ENCODE measurements around the gene ZP1. TPM values are rescaled to one million over a fixed set of nuclear protein-coding genes. Genes with fewer than 3 reads are reported as not detected.
A peak's percentile ranks its signal among the peaks of the same experiment; 100 is the strongest.

Gene ZP1
- total and polyA plus RNA-seq, 10 of the 15 experiments (the other 5 are each of a cell fraction or from before 2014, with no cell fraction given), result not detected

- DNase-seq (ENCODE audit: low read depth, low spot score) (no peak), FAIRE-seq (no peak), ATAC-seq (no peak)
- ChIA-PET CTCF (no interaction called here), POLR2A (no interaction called here), RAD21 (ENCODE audit: unreplicated experiment) (interaction anchor here (1.2 kb wide), 1 partner anchor 51 kb away, joined by 5 read pairs; no protein-coding TSS in a partner anchor), SMC1A (ENCODE audit: uncharacterized antibody, unreplicated experiment) (no interaction called here)
- no peak for TF ChIP-seq EP300 (IDR thresholded peaks at IDR 0.05; ENCODE audit: borderline replicate concordance in 1 of 2, control insufficient read depth in 1 of 2, low read depth in 2 of 2, low read length in 2 of 2)
- no peak for TF ChIP-seq YBX1 (IDR thresholded peaks at IDR 0.05)
- TF ChIP-seq SP1 (IDR thresholded peaks at IDR 0.05; ENCODE audit: low read depth, low read length), result no peak
- no peak for TF ChIP-seq GATAD2B (conservative IDR thresholded peaks at IDR 0.05; ENCODE audit: low read depth)
- Histone ChIP-seq H3K9ac (ENCODE audit: control insufficient read depth, insufficient read depth, low read length) (no peak overlapping the region), H2AFZ (ENCODE audit: control insufficient read depth, low read depth, low read length) (no peak overlapping the region), H3K79me2 (ENCODE audit: control insufficient read depth, insufficient read depth, low read length) (peaks cover 7% of the 10 kb centered on the region), H3K4me2 (ENCODE audit: control insufficient read depth, insufficient read depth) (no peak overlapping the region), H3K27me3 (replicated peaks in 1 of 2; ENCODE audit: control insufficient read depth in 2 of 2, insufficient read depth in 2 of 2, low read length in 1 of 2) (no peaks in the 10 kb centered on the region), H4K20me1 (ENCODE audit: control insufficient read depth, insufficient read depth) (no peaks in the 10 kb centered on the region), H3K4me3 (no peak overlapping the region), H3K9me3 (replicated peaks; ENCODE audit: control insufficient read depth, insufficient read depth, low read length) (no peaks in the 10 kb centered on the region), H3K36me3 (ENCODE audit: control insufficient read depth in 2 of 2, insufficient read depth in 2 of 2, low read length in 1 of 2) (no peaks in the 10 kb centered on the region), H3K27ac (ENCODE audit: control insufficient read depth, insufficient read depth) (no peak overlapping the region), H3K4me1 (ENCODE audit: control insufficient read depth, insufficient read depth, low read length) (peaks cover 4% of the 10 kb centered on the region)
- BruUV-seq (replicated peaks), result no TSS peak
- in situ Hi-C loops (cut with MboI), result loop anchor here (5.0 kb wide), 2 partner anchors 60 to 345 kb away; no protein-coding TSS in a partner anchor
- intact Hi-C loops (cut with micrococcal nuclease; ENCODE audit: unreplicated experiment), result no loop called here
- WGBS (ENCODE audit: insufficient coverage, insufficient replicate concordance, low lambda C conversion rate, missing lambda C conversion rate), result 48% methylated on average over 9 of the region's 9 CpGs
Measured at GRCh38 chr11:60836866-60837515, 30.4 kb upstream of the ZP1 start.

GRCh38 chr11:60838132-60838531 is 29.2 kb upstream of the ZP1 start:
- no peaks in the 10 kb centered on the region for H3K36me3 ChIP-seq (ENCODE audit: control insufficient read depth in 2 of 2, insufficient read depth in 2 of 2, low read length in 1 of 2)
- ChIA-PET POLR2A (no interaction called here), RAD21 (ENCODE audit: unreplicated experiment) (interaction anchor here (0.8 to 1.2 kb wide), 2 partner anchors 49 to 349 kb away, joined by 3 to 5 read pairs; no protein-coding TSS in a partner anchor), CTCF (no interaction called here), SMC1A (ENCODE audit: uncharacterized antibody, unreplicated experiment) (interaction anchor here (1.4 kb wide), 1 partner anchor 62 kb away, joined by 4 read pairs; no protein-coding TSS in a partner anchor)
- ATAC-seq (no peak), FAIRE-seq (no peak), DNase-seq (ENCODE audit: low read depth, low spot score) (no peak)
- H2AFZ ChIP-seq (ENCODE audit: control insufficient read depth, low read depth, low read length), result no peak overlapping the region
- TF ChIP-seq ZNF687 (IDR thresholded peaks at IDR 0.05) (no peak), CTCF (IDR thresholded peaks at IDR 0.05 in 2 of 3, conservative IDR thresholded peaks at IDR 0.05 in 1 of 3; ENCODE audit: control insufficient read depth in 2 of 3, extremely low read depth in 1 of 3, insufficient read depth in 1 of 3, low read depth in 3 of 3, low read length in 3 of 3) (0 out of 6 replicates have a peak, but pooled peaks of 1 of the 3 experiments have one; percentile 9)
- H4K20me1 ChIP-seq (ENCODE audit: control insufficient read depth, insufficient read depth), result no peaks in the 10 kb centered on the region
- no peak overlapping the region for H3K4me2 ChIP-seq (ENCODE audit: control insufficient read depth, insufficient read depth)
- H3K27ac ChIP-seq (ENCODE audit: control insufficient read depth, insufficient read depth), result no peak overlapping the region
- peaks cover 4% of the 10 kb centered on the region for H3K4me1 ChIP-seq (ENCODE audit: control insufficient read depth, insufficient read depth, low read length)
- 50% methylated on average over 7 of the region's 7 CpGs for WGBS (ENCODE audit: insufficient coverage, insufficient replicate concordance, low lambda C conversion rate, missing lambda C conversion rate)
- H3K79me2 ChIP-seq (ENCODE audit: control insufficient read depth, insufficient read depth, low read length), result peaks cover 19% of the 10 kb centered on the region
- intact Hi-C loops (cut with micrococcal nuclease; ENCODE audit: unreplicated experiment), result no loop called here
- no TSS peak for BruUV-seq (replicated peaks)
- no peaks in the 10 kb centered on the region for H3K27me3 ChIP-seq (replicated peaks in 1 of 2; ENCODE audit: control insufficient read depth in 2 of 2, insufficient read depth in 2 of 2, low read length in 1 of 2)
- no peak overlapping the region for H3K4me3 ChIP-seq
- H3K9me3 ChIP-seq (replicated peaks; ENCODE audit: control insufficient read depth, insufficient read depth, low read length), result no peaks in the 10 kb centered on the region
- in situ Hi-C loops (cut with MboI), result loop anchor here (5.0 kb wide), 2 partner anchors 59 to 344 kb away; no protein-coding TSS in a partner anchor
- H3K9ac ChIP-seq (ENCODE audit: control insufficient read depth, insufficient read depth, low read length), result no peak overlapping the region
